GM18499 (cell line): ENCODE results near the gene DPY19L1.
"Not testable (repeated sequence)": the region's sequence is repeated elsewhere in the genome, so short reads cannot be mapped to it uniquely, and the experiment has no call there.

Experiments
- ATAC-seq: cut with Tn5 transposase; IDR thresholded peaks from one replicate; pipeline ENCODE4 v1.9.1; 2021; ENCODE audit warnings: moderate number of reproducible peaks; ENCODE audit not compliant: insufficient read depth, unreplicated experiment

Gene DPY19L1

GRCh38 chr7:34931739-34932138, 105.5 kb downstream of the DPY19L1 start:
- no peak for ATAC-seq

GRCh38 chr7:34929783-34930182, 107.5 kb downstream of the DPY19L1 start:
- not testable (repeated sequence) for ATAC-seq

- no peak for ATAC-seq
Observed at GRCh38 chr7:34928560-34928959, 108.7 kb downstream of the DPY19L1 start.

- ATAC-seq, result no peak
Observed at GRCh38 chr7:34928052-34928451, 109.2 kb downstream of the DPY19L1 start.

DNA sequence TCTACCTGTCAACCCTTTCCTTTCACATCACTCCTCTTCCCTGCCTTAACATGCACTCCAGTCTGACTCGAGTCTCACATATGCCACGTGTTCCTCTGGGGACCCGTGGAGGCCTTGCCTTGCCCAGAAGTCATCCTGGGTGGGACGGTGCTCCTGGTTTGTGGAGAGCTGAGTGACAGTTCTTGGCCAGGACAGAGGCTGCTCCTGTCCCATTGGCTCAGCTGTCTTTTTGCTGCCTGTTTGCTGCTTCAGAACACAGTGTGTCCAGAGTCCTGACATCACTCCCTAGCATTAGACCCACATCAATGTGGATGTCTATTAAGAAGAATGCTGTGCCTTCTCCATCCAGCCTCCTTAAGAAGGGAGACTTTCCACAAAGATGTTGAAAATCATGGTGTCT, 116.8 kb downstream of the DPY19L1 start:
- not testable (repeated sequence) for ATAC-seq

- ATAC-seq, result not testable (repeated sequence)
Observed at GRCh38 chr7:34919038-34919437, 118.2 kb downstream of the DPY19L1 start.

DNA sequence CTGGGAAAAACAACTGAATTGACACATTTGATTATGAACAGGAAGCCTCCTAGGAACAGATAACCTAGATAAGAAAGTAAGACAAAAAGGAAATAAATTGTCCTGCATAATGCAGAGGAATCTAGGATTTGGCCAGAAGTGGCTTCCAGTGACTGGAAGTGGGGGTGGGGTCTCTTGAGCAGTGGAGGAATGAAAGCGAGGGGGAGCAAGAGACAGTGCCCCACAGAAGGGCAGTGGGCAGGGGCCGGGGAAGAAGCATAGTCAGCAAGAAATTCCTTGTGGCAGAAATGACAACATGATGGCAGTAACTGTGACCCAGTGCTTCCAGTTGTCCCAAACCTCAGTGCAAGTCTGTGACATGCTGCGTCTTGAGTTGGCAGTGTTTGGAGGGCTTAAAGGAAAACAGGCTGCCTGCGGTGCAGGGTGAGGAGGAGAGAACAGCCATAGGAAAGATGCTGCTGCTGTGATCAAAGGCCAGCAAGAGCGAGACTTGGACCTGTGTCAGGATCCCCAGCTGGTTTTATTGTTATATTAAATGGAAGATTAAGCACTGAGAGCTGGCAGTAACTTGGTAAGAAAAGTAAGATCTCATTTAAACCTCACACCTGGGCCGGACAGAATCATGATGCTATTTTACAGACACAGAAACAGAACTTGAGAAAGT, 119.0 kb downstream of the DPY19L1 start:
- not testable (repeated sequence) for ATAC-seq

DNA sequence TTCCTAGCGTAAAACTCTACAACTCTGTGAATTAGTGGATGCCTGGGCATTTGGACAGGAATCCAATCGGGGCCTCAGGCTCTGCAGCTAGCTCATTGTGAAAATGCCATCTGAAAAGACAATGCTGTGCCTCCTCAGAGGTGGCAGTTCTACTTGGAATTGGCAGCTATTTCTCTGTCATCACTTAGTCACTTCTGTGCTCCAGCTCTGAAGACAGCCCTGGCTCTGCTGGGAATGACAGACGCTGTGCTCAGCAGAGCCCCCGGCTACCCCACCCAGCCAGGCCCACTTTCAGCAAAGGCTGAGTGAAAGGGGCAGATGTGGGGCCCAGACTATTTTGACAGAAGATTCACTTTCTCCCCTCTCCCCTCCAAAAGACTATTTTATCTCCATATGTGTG, 119.8 kb downstream of the DPY19L1 start:
- not testable (repeated sequence) for ATAC-seq

GRCh38 chr7:34916267-34916666, 121.0 kb downstream of the DPY19L1 start:
- ATAC-seq, result no peak

DNA sequence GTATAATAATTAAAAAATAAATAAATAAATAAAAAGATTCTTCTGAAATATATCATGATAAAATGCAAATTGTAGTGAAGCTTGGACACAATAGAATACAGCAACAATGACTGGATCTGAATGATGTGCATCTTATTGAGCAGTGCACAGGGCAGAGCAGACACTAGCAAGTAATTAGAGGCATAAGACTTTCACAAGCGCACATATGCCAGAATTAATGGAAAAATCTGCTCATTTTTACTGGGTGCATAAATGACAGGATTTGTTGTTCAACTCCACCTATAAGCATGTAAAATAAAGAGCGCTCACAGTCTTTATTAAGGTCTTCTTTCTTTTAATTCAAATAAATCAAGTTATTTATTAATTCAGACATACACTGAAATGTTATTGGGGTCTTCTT, 125.0 kb downstream of the DPY19L1 start:
- no peak for ATAC-seq

DNA sequence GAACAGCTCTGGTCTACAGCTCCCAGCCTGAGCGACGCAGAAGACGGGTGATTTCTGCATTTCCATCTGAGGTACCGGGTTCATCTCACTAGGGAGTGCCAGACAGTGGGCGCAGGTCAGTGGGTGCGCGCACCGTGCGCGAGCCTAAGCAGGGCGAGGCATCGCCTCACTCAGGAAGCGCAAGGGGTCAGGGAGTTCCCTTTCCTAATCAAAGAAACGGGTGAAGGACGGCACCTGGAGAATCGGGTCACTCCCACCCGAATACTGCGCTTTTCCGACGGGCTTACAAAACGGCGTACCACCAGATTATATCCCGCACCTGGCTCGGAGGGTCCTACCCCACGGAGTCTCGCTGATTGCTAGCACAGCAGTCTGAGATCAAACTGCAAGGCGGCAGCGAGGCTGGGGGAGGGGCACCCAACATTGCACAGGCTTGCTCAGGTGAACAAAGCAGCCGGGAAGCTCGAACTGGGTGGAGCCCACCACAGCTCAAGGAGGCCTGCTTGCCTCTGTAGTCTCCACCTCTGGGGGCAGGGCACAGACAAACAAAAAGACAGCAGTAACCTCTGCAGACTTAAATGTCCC, 130.9 kb downstream of the DPY19L1 start:
- ATAC-seq, result not testable (repeated sequence)

DNA sequence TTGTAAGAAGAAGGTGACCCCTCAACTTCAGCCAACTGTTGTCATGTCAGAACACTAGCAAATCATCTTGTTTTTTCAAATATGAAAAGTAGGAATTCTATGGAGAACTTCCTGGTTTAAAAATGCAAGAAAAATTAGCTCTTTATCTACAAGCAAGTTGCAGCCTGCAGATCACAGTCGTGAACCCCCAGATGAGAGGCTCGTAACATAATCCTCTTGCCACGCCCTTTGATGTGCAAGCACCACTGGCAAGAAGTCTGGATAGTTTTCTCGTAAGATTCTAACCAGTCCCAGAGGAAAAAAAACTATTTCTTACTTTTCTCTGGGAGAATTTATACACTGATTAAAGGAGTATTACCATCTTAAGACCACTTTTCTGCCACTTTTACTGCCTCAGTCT, 132.3 kb downstream of the DPY19L1 start:
- ATAC-seq, result no peak

GRCh38 chr7:34903921-34904320, 133.4 kb downstream of the DPY19L1 start:
- not testable (repeated sequence) for ATAC-seq

GRCh38 chr7:34902182-34902581, 135.1 kb downstream of the DPY19L1 start:
- no peak for ATAC-seq

GRCh38 chr7:34900891-34901513, 136.3 kb downstream of the DPY19L1 start:
- ATAC-seq, result no peak

DNA sequence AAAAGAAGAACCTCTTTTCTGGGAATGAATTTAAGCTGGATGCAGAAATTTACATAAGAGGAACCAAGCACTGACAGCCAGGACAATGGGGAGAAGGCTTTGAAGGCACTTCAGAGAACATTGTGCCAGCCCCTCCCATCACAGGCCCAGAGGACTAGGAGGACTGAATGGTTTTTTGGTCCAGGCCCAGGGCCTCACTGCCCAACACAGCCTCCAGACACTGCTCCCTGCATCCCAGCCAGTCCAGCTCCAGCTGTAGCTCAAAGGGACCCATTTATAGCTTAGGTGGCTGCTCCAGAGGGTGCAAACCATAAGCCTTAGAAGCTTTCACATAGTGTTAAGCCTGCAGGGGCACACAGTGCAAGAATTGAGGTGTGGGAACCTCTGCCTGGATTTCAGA, 142.1 kb downstream of the DPY19L1 start:
- ATAC-seq, result no peak

GRCh38 chr7:34889951-34890350, 147.3 kb downstream of the DPY19L1 start:
- ATAC-seq, result no peak

- no peak for ATAC-seq
Observed at GRCh38 chr7:34886856-34887255, 150.4 kb downstream of the DPY19L1 start.

GRCh38 chr7:34883855-34884254, 153.4 kb downstream of the DPY19L1 start:
- ATAC-seq, result not testable (repeated sequence)

GRCh38 chr7:34879871-34880270, 157.4 kb downstream of the DPY19L1 start:
- no peak for ATAC-seq

GRCh38 chr7:34878944-34879735, 158.1 kb downstream of the DPY19L1 start:
- ATAC-seq, result not testable (repeated sequence)
